Endothelial cell (in vitro differentiated cells): ENCODE data around the gene HSD17B12. TPM values are rescaled to one million over a fixed set of nuclear protein-coding genes. Genes with fewer than 3 reads are reported as not detected.
A peak's percentile ranks its signal among the peaks of the same experiment; 100 is the strongest.

Source experiments
- DNase-seq: peaks from one replicate; pipeline ENCODE4 v3.0.0; 2021; ENCODE audit warnings: low spot score
- H3K27ac Mint-ChIP-seq: one replicate; pipeline ENCODE4 v1.8.0; 2021; ENCODE audit warnings: mixed read lengths, inconsistent platforms; ENCODE audit not compliant: unreplicated experiment
- H3K27me3 Mint-ChIP-seq: one replicate; pipeline ENCODE4 v1.8.0; 2021; ENCODE audit warnings: mild to moderate bottlenecking, moderate library complexity, mixed read lengths, inconsistent platforms; ENCODE audit not compliant: unreplicated experiment
- H3K36me3 Mint-ChIP-seq: one replicate; pipeline ENCODE4 v1.8.0; 2021; ENCODE audit warnings: mild to moderate bottlenecking, low read depth, mixed read lengths, inconsistent platforms; ENCODE audit not compliant: unreplicated experiment
- H3K4me1 Mint-ChIP-seq: one replicate; pipeline ENCODE4 v1.8.0; 2021; ENCODE audit warnings: mild to moderate bottlenecking, mixed read lengths, inconsistent platforms; ENCODE audit not compliant: unreplicated experiment
- H3K4me3 Mint-ChIP-seq: one replicate; pipeline ENCODE4 v1.8.0; 2021; ENCODE audit warnings: mild to moderate bottlenecking, mixed read lengths, inconsistent platforms; ENCODE audit not compliant: unreplicated experiment
- H3K9me3 Mint-ChIP-seq: one replicate; pipeline ENCODE4 v1.8.0; 2021; ENCODE audit warnings: mixed read lengths, inconsistent platforms; ENCODE audit not compliant: unreplicated experiment
- CTCF ChIP-seq: fragments of 200-600 bp; sonication (generic); IDR thresholded peaks from one replicate; pipeline ENCODE4 v1.5.0; 2021; ENCODE audit warnings: antibody characterized with exemption; ENCODE audit not compliant: unreplicated experiment
- total RNA-seq: library from RNA; stranded (reverse); fragmentation: NEBNext Ultra II Directional; extraction: Animal tissue kit (Norgen Biotek cat#: 25700); gene quantifications from one replicate; pipeline ENCODE4 v1.2.1, GENCODE V29; 2021; ENCODE audit not compliant: unreplicated experiment

Gene HSD17B12
- total RNA-seq, 1 donor from 2014 or later = 110 TPM

GRCh38 chr11:43736502-43737200 is 56.1 kb downstream of the HSD17B12 start:
- no peak for DNase-seq
- Mint-ChIP-seq H3K4me3 (no peak overlapping the region), H3K27ac (peak overlapping the region; percentile 45), H3K4me1 (peaks cover 22% of the 10 kb centered on the region), H3K36me3 (peaks cover 19% of the 10 kb centered on the region), H3K9me3 (no peaks in the 10 kb centered on the region), H3K27me3 (no peaks in the 10 kb centered on the region)
- no peak for TF ChIP-seq CTCF

- H3K27me3 Mint-ChIP-seq = no peaks in the 10 kb centered on the region
- no peak for TF ChIP-seq CTCF
- peaks cover 17% of the 10 kb centered on the region for H3K4me1 Mint-ChIP-seq
- no peak overlapping the region for H3K4me3 Mint-ChIP-seq
- no peak for DNase-seq
- peaks cover 19% of the 10 kb centered on the region for H3K36me3 Mint-ChIP-seq
- no peaks in the 10 kb centered on the region for H3K9me3 Mint-ChIP-seq
- peak overlapping the region; percentile 45 for H3K27ac Mint-ChIP-seq
These were observed 56.7 kb downstream of the HSD17B12 start for GRCh38 chr11:43737201-43737590.

- no peaks in the 10 kb centered on the region for H3K27me3 Mint-ChIP-seq
- H3K9me3 Mint-ChIP-seq = no peaks in the 10 kb centered on the region
- peaks cover 17% of the 10 kb centered on the region for H3K4me1 Mint-ChIP-seq
- H3K36me3 Mint-ChIP-seq = peaks cover 14% of the 10 kb centered on the region
- DNase-seq = no peak
- H3K4me3 Mint-ChIP-seq = no peak overlapping the region
- TF ChIP-seq CTCF = no peak
- H3K27ac Mint-ChIP-seq = no peak overlapping the region
These were observed 58.3 kb downstream of the HSD17B12 start for GRCh38 chr11:43738600-43739409.

GRCh38 chr11:43746670-43747069 is 66.1 kb downstream of the HSD17B12 start:
- Mint-ChIP-seq H3K27ac (no peak overlapping the region), H3K4me3 (no peak overlapping the region), H3K27me3 (no peaks in the 10 kb centered on the region), H3K4me1 (no peaks in the 10 kb centered on the region), H3K9me3 (no peaks in the 10 kb centered on the region), H3K36me3 (peaks cover 7% of the 10 kb centered on the region)
- no peak for TF ChIP-seq CTCF
- DNase-seq = no peak
